Posterior cingulate gyrus (tissue), 11 donors: ENCODE results near the gene ZNF79.
A peak's percentile ranks its signal among the peaks of the same experiment; 100 is the strongest.

Source experiments
- DNase-seq, 10 donors: peaks; one replicate each; pipeline versions ENCODE4 v3.0.0 to v3.0.0-alpha.2; 2020 to 2021; ENCODE audit warnings: mixed read lengths in 3 of 10
- intact Hi-C: fragments of 100-400 bp; cut with DNase I; formaldehyde crosslinking; loops from one replicate; pipeline ENCODE4 v1.15.1; 2023

The ZNF79 gene

GRCh38 chr9:127422133-127422782, 1.9 kb upstream of the ZNF79 start:
- DNase-seq: peak in 1 of 10 donors; percentile 10

GRCh38 chr9:127422787-127423186, 1.4 kb upstream of the ZNF79 start:
- DNase-seq: peak in 1 of 10 donors; percentile 13
- intact Hi-C loops: no loop called here

More at GRCh38 chr9:127422133-127422782, 1.9 kb upstream of the ZNF79 start:
- intact Hi-C loops: no loop called here

- peak in 1 of 10 donors; percentile 0 for DNase-seq
- intact Hi-C loops: no loop called here
These were observed 677 bp upstream of the ZNF79 start for GRCh38 chr9:127423476-127423933.

- intact Hi-C loops: loop anchor here (1.0 kb wide), 1 partner anchor 26 kb away; no protein-coding TSS in a partner anchor
- peak in 1 of 10 donors; percentile 42 for DNase-seq
These were observed 456 bp downstream of the ZNF79 start for GRCh38 chr9:127424676-127424999.

- DNase-seq: no peak
- intact Hi-C loops: no loop called here
These were observed 2.6 kb downstream of the ZNF79 start for GRCh38 chr9:127426756-127427155.

- intact Hi-C loops: no loop called here
These were observed 4.2 kb downstream of the ZNF79 start for GRCh38 chr9:127428348-127428747.

GRCh38 chr9:127430415-127430814, 6.2 kb downstream of the ZNF79 start:
- peak in 1 of 10 donors; percentile 2 for DNase-seq
- intact Hi-C loops: no loop called here

More at GRCh38 chr9:127428348-127428747, 4.2 kb downstream of the ZNF79 start:
- DNase-seq: no peak

- intact Hi-C loops: no loop called here
- peak in 2 of 10 donors; percentile 24 to 70 for DNase-seq
These were observed 13.5 kb downstream of the ZNF79 start for GRCh38 chr9:127437497-127438264.

- intact Hi-C loops: no loop called here
- DNase-seq: peak in 2 of 10 donors; percentile 6 to 44
These were observed 14.2 kb downstream of the ZNF79 start for GRCh38 chr9:127438394-127438793.

- intact Hi-C loops: no loop called here
- peak in 2 of 10 donors; percentile 19 to 22 for DNase-seq
These were observed 20.2 kb downstream of the ZNF79 start for GRCh38 chr9:127444283-127444920.

- intact Hi-C loops: no loop called here
- peak in 2 of 10 donors; percentile 14 to 60 for DNase-seq
These were observed 21.0 kb downstream of the ZNF79 start for GRCh38 chr9:127444921-127445850.

GRCh38 chr9:127445851-127446712, 21.9 kb downstream of the ZNF79 start:
- DNase-seq: peak in 2 of 10 donors; percentile 3 to 18
- intact Hi-C loops: no loop called here

GRCh38 chr9:127446713-127447415, 22.7 kb downstream of the ZNF79 start:
- DNase-seq: peak in 2 of 10 donors; percentile 11 to 17
- intact Hi-C loops: no loop called here

- intact Hi-C loops: no loop called here
These were observed 23.4 kb downstream of the ZNF79 start for GRCh38 chr9:127447416-127448111.

GRCh38 chr9:127448112-127448805, 24.1 kb downstream of the ZNF79 start:
- intact Hi-C loops: no loop called here
- DNase-seq: peak in 2 of 10 donors; percentile 43 to 68

More at GRCh38 chr9:127447416-127448111, 23.4 kb downstream of the ZNF79 start:
- peak in 2 of 10 donors; percentile 22 to 29 for DNase-seq

GRCh38 chr9:127449332-127449966, 25.3 kb downstream of the ZNF79 start:
- peak in 2 of 10 donors; percentile 4 to 8 for DNase-seq
- intact Hi-C loops: no loop called here
